Measurements from ENCODE around the gene PDE4D.

- TF ChIP-seq, protein P1, sequence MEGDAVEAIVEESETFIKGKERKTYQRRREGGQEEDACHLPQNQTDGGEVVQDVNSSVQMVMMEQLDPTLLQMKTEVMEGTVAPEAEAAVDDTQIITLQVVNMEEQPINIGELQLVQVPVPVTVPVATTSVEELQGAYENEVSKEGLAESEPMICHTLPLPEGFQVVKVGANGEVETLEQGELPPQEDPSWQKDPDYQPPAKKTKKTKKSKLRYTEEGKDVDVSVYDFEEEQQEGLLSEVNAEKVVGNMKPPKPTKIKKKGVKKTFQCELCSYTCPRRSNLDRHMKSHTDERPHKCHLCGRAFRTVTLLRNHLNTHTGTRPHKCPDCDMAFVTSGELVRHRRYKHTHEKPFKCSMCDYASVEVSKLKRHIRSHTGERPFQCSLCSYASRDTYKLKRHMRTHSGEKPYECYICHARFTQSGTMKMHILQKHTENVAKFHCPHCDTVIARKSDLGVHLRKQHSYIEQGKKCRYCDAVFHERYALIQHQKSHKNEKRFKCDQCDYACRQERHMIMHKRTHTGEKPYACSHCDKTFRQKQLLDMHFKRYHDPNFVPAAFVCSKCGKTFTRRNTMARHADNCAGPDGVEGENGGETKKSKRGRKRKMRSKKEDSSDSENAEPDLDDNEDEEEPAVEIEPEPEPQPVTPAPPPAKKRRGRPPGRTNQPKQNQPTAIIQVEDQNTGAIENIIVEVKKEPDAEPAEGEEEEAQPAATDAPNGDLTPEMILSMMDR (IDR thresholded peaks at IDR 0.05): no peak
- TF ChIP-seq POLR2AphosphoS5 (IDR thresholded peaks at IDR 0.05) (no peak), EP300 (IDR thresholded peaks at IDR 0.05) (no peak)
These were observed 794.8 kb downstream of the PDE4D start for GRCh38 chr5:59098743-59099142.
